Upper lobe of left lung (tissue), 4 donors: ENCODE measurements around the gene BRCA1.

Source experiments
- POLR2AphosphoS5 ChIP-seq, 2 donors: sonication (generic); formaldehyde crosslinking; IDR thresholded peaks; one replicate each; pipeline ENCODE4 v1.5.1; 2017; ENCODE audit warnings: antibody characterized with exemption in 2 of 2
- TF ChIP-seq, protein P1 (sequence below), 6 experiments: fragments of 450-650 bp in 4 of 6; fragments of 200-600 bp in 2 of 6; sonication (generic) in 2 of 6; IDR thresholded peaks; one replicate each; pipeline ENCODE4 v1.5.1; 2016 to 2019; ENCODE audit warnings: antibody characterized with exemption in 6 of 6

DNA sequence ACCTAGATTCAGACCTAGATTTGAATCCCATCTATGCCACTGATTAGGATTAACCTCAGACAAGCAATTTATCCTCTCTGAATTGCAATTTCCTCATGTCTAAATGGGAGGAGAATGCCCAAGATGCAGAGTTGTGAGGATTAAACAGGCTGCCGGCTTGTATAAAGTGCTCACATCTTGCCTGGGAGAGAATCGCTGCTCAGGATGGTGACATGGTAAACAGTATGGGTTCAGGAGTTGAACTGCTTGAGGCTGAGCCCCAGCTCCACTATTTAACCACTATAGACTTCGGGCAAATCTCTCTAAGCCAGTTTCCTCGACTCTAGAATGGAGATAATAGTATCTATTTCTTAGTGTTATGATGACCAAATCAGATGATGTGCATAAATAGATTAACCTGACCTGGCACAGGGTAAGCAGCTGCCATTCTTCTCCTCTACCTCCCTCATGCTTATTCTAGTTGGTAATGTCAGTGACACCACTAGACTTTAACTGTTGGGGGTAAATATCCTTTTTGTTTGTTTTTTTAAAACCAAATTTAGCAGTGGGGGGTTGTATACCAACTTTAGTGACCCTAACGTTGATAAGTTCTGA lies 127.7 kb downstream of the BRCA1 start:
- TF ChIP-seq, protein P1, sequence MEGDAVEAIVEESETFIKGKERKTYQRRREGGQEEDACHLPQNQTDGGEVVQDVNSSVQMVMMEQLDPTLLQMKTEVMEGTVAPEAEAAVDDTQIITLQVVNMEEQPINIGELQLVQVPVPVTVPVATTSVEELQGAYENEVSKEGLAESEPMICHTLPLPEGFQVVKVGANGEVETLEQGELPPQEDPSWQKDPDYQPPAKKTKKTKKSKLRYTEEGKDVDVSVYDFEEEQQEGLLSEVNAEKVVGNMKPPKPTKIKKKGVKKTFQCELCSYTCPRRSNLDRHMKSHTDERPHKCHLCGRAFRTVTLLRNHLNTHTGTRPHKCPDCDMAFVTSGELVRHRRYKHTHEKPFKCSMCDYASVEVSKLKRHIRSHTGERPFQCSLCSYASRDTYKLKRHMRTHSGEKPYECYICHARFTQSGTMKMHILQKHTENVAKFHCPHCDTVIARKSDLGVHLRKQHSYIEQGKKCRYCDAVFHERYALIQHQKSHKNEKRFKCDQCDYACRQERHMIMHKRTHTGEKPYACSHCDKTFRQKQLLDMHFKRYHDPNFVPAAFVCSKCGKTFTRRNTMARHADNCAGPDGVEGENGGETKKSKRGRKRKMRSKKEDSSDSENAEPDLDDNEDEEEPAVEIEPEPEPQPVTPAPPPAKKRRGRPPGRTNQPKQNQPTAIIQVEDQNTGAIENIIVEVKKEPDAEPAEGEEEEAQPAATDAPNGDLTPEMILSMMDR (IDR thresholded peaks at IDR 0.05), result no peak
- no peak for TF ChIP-seq POLR2AphosphoS5 (IDR thresholded peaks at IDR 0.05)
